ENCODE measurements around the gene SELENOH.

DNA sequence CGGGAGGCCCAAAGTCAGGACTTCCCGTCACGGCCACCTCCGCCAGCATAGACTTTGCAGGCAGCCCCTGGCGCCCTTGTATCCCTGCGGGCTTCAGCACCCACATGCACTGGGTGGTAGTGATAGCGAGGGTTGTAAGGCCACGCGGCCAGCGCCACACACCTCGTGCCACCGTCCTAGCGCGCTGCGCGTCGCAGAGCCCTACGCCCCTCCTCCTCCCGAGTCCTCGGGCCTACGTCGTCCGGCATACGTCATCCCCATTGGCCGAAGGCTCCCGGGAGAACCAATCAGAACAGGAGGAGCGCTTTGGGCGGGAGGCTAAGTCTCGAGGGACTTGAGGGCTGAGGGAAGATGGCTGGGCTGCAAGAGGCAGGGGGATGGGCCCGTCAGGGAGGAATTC, 11.7 kb downstream of the SELENOH start:
- TF ChIP-seq CTCF (IDR thresholded peaks at IDR 0.05) (no peak), POLR2A (IDR thresholded peaks at IDR 0.05) (no peak)

Data from esophagus squamous epithelium (tissue), 4 donors.